ENCODE measurements around the gene AKR7A3.

GRCh38 chr1:19307794-19308508 is 19.4 kb upstream of the AKR7A3 start:
- TF ChIP-seq YY1 (IDR thresholded peaks at IDR 0.05; ENCODE audit: borderline replicate concordance in 1 of 3, control insufficient read depth in 1 of 3, extremely low read depth in 1 of 3, insufficient read depth in 3 of 3, insufficient read length in 1 of 3, insufficient replicate concordance in 2 of 3, low read depth in 1 of 3, low read length in 2 of 3) (no peak), CHD2 (IDR thresholded peaks at IDR 0.05; ENCODE audit: low read depth, low read length) (no peak), NONO (IDR thresholded peaks at IDR 0.05; ENCODE audit: low read depth in 2 of 2, low read length in 1 of 2) (no peak), MYBL2 (IDR thresholded peaks at IDR 0.05; ENCODE audit: low read depth) (no peak), MYBL2 (CRISPR knock-in tag; IDR thresholded peaks at IDR 0.05; ENCODE audit: borderline replicate concordance) (no peak), SREBF1 (IDR thresholded peaks at IDR 0.05; ENCODE audit: borderline replicate concordance, low read depth, low read length) (no peak), CTCF (IDR thresholded peaks at IDR 0.05 in 2 of 3, conservative IDR thresholded peaks at IDR 0.05 in 1 of 3; ENCODE audit: insufficient read depth in 2 of 3, low read depth in 1 of 3, low read length in 3 of 3) (no peak), TAF1 (IDR thresholded peaks at IDR 0.05; ENCODE audit: control insufficient read depth, extremely low read depth, insufficient read depth, low read length, severe bottlenecking) (no peak)

All from K562 (cell line).